K562 (cell line): Measurements from ENCODE around the gene IQUB. TPM values are rescaled to one million over a fixed set of nuclear protein-coding genes. Genes with fewer than 3 reads are reported as not detected.

Experiments used
- BHLHE40 ChIP-seq: IDR thresholded peaks from 2 replicates; pipeline ENCODE4 v1.6.1; 2011; ENCODE audit warnings: low read length, improper control_type of control experiment
- CBFA2T3 ChIP-seq: fragments of 450-650 bp; IDR thresholded peaks from 2 replicates; pipeline ENCODE4 v1.6.1; 2017
- CBX1 ChIP-seq: sonication (generic); IDR thresholded peaks from 2 replicates; pipeline ENCODE4 v1.6.1; 2016; ENCODE audit warnings: antibody characterized with exemption, low read depth, mild to moderate bottlenecking
- CCNT2 ChIP-seq: IDR thresholded peaks from 2 replicates; pipeline ENCODE4 v1.6.1; 2011; ENCODE audit warnings: borderline replicate concordance, low read depth, mild to moderate bottlenecking, moderate library complexity, mixed read lengths, low read length; ENCODE audit not compliant: insufficient read length; ENCODE audit errors: extremely low read depth
- CEBPG ChIP-seq, 3 experiments: fragments of 200-800 bp in 1 of 3; sonication (Bioruptor generic) in 1 of 3; sonication (generic) in 1 of 3; formaldehyde crosslinking in 1 of 3; IDR thresholded peaks in 2 of 3; conservative IDR thresholded peaks in 1 of 3; 2 replicates each; pipeline versions ENCODE4 v1.6.1 to v1.8.0; 2016 to 2022; ENCODE audit warnings: missing compliant biosample characterization in 2 of 3, missing genetic modification characterization in 2 of 3, mild to moderate bottlenecking in 1 of 3, missing genetic modification reagents in 1 of 3
- ERF ChIP-seq: fragments of 450-650 bp; formaldehyde crosslinking; IDR thresholded peaks from 2 replicates; pipeline ENCODE4 v1.4.0; 2020; ENCODE audit warnings: mild to moderate bottlenecking, mixed read lengths
- HDAC8 ChIP-seq: fragments of 450-650 bp; IDR thresholded peaks from 2 replicates; pipeline ENCODE4 v1.6.1; 2016; ENCODE audit warnings: mild to moderate bottlenecking, missing genetic modification characterization, moderate library complexity, missing compliant biosample characterization
- IRF2 ChIP-seq: sonication (generic); formaldehyde crosslinking; IDR thresholded peaks from 2 replicates; pipeline ENCODE4 v1.8.1; 2022; ENCODE audit warnings: mild to moderate bottlenecking, missing genetic modification reagents
- KDM1A ChIP-seq, 2 experiments: fragments of 450-650 bp; IDR thresholded peaks; 2 replicates each; pipeline ENCODE4 v1.6.1; 2016; ENCODE audit warnings: mild to moderate bottlenecking in 2 of 2
- SMAD2 ChIP-seq: fragments of 150-350 bp; IDR thresholded peaks from 2 replicates; pipeline ENCODE4 v1.6.1; 2014; ENCODE audit warnings: low read depth, mild to moderate bottlenecking, low read length
- SMARCA4 ChIP-seq: fragments of 450-650 bp; IDR thresholded peaks from 2 replicates; pipeline ENCODE4 v1.6.1; 2016
- SMARCA5 ChIP-seq: fragments of 450-650 bp; IDR thresholded peaks from 2 replicates; pipeline ENCODE4 v1.6.1; 2016
- SREBF2 ChIP-seq: sonication (generic); formaldehyde crosslinking; IDR thresholded peaks from 2 replicates; pipeline ENCODE4 v1.4.0; 2020; ENCODE audit warnings: mild to moderate bottlenecking, missing genetic modification reagents
- TAL1 ChIP-seq: fragments of 450-650 bp; IDR thresholded peaks from 2 replicates; pipeline ENCODE4 v1.6.1; 2016; ENCODE audit warnings: mild to moderate bottlenecking
- ZFP36 ChIP-seq: fragments of 150-350 bp; IDR thresholded peaks from 2 replicates; pipeline ENCODE4 v1.6.1; 2018; ENCODE audit warnings: low read length, low read depth; ENCODE audit not compliant: partially characterized antibody
- polyA plus RNA-seq, 8 experiments: library from polyadenylated mRNA; depleted of rRNA in 4 of 8; stranded (reverse) in 5 of 8; unstranded in 3 of 8; fragments of >200 nt; fragmentation: Nextera tagmentation in 2 of 8; fragmentation: Illumina TruSeq in 1 of 8; extraction: Ambion mirVana in 2 of 8; extraction: Trizol in 1 of 8; gene quantifications; 2 replicates each; pipeline versions ENCODE4 v1.2.1 to v1.2.3, GENCODE V29; 2011 to 2014; ENCODE audit warnings: inconsistent platforms in 1 of 8, missing spikeins in 1 of 8
- total RNA-seq, 7 experiments: library from RNA; depleted of rRNA in 6 of 7; stranded (reverse); fragments of >200 nt in 6 of 7; fragmentation: Illumina TruSeq in 2 of 7; extraction: Trizol in 2 of 7; gene quantifications; 2 replicates each; pipeline versions ENCODE4 v1.2.1 to v1.2.3, GENCODE V29; 2011 to 2021; ENCODE audit warnings: low replicate concordance in 1 of 7
- TF ChIP-seq, protein P1 (sequence below): sonication (generic); formaldehyde crosslinking; IDR thresholded peaks from 2 replicates; pipeline ENCODE4 v1.5.0; 2020; ENCODE audit warnings: missing genetic modification reagents

Gene IQUB
- total and polyA plus RNA-seq, 9 of the 15 experiments (the other 6 are each of a cell fraction or from before 2014, with no cell fraction given): 0.62 to 2.6 (median 1.4) TPM

DNA sequence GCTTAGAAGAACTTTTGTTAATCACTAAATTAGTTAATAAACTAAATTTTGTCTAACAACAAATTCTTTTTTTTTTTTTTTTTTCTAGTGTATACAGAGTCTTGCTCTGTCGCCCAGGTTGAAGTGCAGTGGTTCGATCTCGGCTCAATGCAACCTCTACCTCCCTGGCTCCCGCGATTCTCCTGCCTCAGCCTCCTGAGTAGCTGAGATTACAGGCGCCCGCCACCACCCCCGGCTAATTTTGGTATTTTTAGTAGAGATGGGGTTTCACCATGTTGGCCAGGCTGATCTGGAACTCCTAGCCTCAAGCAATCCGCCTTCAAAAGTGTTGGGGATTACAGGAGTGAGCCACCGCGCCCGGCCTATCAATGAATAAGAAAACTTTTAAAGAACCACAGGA, 1.1 kb upstream of the IQUB start (continued):
- TF ChIP-seq KDM1A (IDR thresholded peaks at IDR 0.05) (peak in 1 of 2 experiments; percentile 37; a peak in 1 of 4 replicates), CBFA2T3 (peak; percentile 36), ERF (CRISPR knock-in tag) (no peak), SMARCA4 (no peak), SREBF2 (CRISPR knock-in tag) (no peak), CEBPG (CRISPR knock-in tag; IDR thresholded peaks at IDR 0.05) (no peak), CEBPG (tag; conservative IDR thresholded peaks at IDR 0.05 in 1 of 2, IDR thresholded peaks at IDR 0.05 in 1 of 2) (no peak), TAL1 (no peak), BHLHE40 (no peak), CCNT2 (no peak), HDAC8 (tag) (no peak), ZFP36 (no peak), IRF2 (CRISPR knock-in tag) (no peak), CBX1 (no peak), SMARCA5 (0 out of 2 replicates have a peak, but pooled peaks have one; percentile 29), SMAD2 (no peak)
- TF ChIP-seq, protein P1, sequence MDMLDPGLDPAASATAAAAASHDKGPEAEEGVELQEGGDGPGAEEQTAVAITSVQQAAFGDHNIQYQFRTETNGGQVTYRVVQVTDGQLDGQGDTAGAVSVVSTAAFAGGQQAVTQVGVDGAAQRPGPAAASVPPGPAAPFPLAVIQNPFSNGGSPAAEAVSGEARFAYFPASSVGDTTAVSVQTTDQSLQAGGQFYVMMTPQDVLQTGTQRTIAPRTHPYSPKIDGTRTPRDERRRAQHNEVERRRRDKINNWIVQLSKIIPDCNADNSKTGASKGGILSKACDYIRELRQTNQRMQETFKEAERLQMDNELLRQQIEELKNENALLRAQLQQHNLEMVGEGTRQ: no peak
